Endodermal cell (in vitro differentiated cells): ENCODE results near the gene RASGRF2. TPM values are rescaled to one million over a fixed set of nuclear protein-coding genes. Genes with fewer than 3 reads are reported as not detected.

Source experiments
- DNase-seq: peaks from one replicate; pipeline ENCODE4 v3.0.0-alpha.2; 2017
- H3K27ac ChIP-seq: 2 replicates; pipeline ENCODE4 v1.5.1; 2013; ENCODE audit warnings: mild to moderate bottlenecking, low read depth, low read length, moderate library complexity
- H3K27me3 ChIP-seq: 2 replicates; pipeline ENCODE4 v1.6.1; 2013; ENCODE audit warnings: mild to moderate bottlenecking, low read length, moderate library complexity; ENCODE audit not compliant: insufficient read depth, control insufficient read depth, poor library complexity, severe bottlenecking
- H3K36me3 ChIP-seq: 2 replicates; pipeline ENCODE4 v1.7.0; 2013; ENCODE audit warnings: mild to moderate bottlenecking, low read length, moderate library complexity; ENCODE audit not compliant: control insufficient read depth, insufficient read depth
- H3K4me1 ChIP-seq: one replicate; pipeline ENCODE4 v1.7.0; 2013; ENCODE audit warnings: low read length; ENCODE audit not compliant: control insufficient read depth, insufficient read depth
- H3K4me3 ChIP-seq: 2 replicates; pipeline ENCODE4 v1.5.1; 2013; ENCODE audit warnings: mild to moderate bottlenecking, low read length, moderate library complexity
- H3K9ac ChIP-seq: 2 replicates; pipeline ENCODE4 v1.6.1; 2013; ENCODE audit warnings: mild to moderate bottlenecking, low read length, moderate library complexity; ENCODE audit not compliant: poor library complexity, severe bottlenecking; ENCODE audit errors: extremely low read depth
- H3K9me3 ChIP-seq: 2 replicates; pipeline ENCODE4 v1.6.1; 2013; ENCODE audit warnings: mild to moderate bottlenecking, low read length, moderate library complexity; ENCODE audit not compliant: control insufficient read depth
- H3K27ac Mint-ChIP-seq: 2 replicates; pipeline ENCODE4 v1.8.0; 2020; ENCODE audit warnings: mixed read lengths
- H3K27me3 Mint-ChIP-seq: 2 replicates; pipeline ENCODE4 v1.8.0; 2021; ENCODE audit warnings: mild to moderate bottlenecking, mixed read lengths; ENCODE audit not compliant: insufficient read depth
- H3K36me3 Mint-ChIP-seq: 2 replicates; pipeline ENCODE4 v1.8.0; 2020; ENCODE audit warnings: low read depth, mixed read lengths
- H3K4me1 Mint-ChIP-seq: 2 replicates; pipeline ENCODE4 v1.8.0; 2020; ENCODE audit warnings: mixed read lengths
- H3K4me3 Mint-ChIP-seq: 2 replicates; pipeline ENCODE4 v1.8.0; 2020; ENCODE audit warnings: mild to moderate bottlenecking, moderate library complexity, mixed read lengths
- H3K9me3 Mint-ChIP-seq: 2 replicates; pipeline ENCODE4 v1.8.0; 2020; ENCODE audit warnings: mild to moderate bottlenecking, mixed read lengths
- WGBS, 2 experiments: methylation state at CpG; one replicate each; pipeline versions ENCODE4 v1.1.5 to v1.1.7; 2013; ENCODE audit warnings: missing lambda C conversion rate in 2 of 2, mixed read lengths in 1 of 2; ENCODE audit not compliant: insufficient coverage in 1 of 2, insufficient read length in 1 of 2; 5-methylcytosine and 5-hydroxymethylcytosine counted together
- total RNA-seq, 2 donors: library from RNA; stranded (reverse); fragmentation: NEBNext Ultra II Directional in 1 of 2; extraction: Animal tissue kit (Norgen Biotek cat#: 25700) in 1 of 2; gene quantifications; 2 replicates in 1 of 2; 3 replicates in 1 of 2; pipeline ENCODE4 v1.2.1, GENCODE V29; 2021
- TF ChIP-seq, protein P1 (sequence below): fragments of 200-600 bp; sonication (generic); conservative IDR thresholded peaks from 2 replicates; pipeline ENCODE4 v1.5.0; 2021; ENCODE audit warnings: antibody characterized with exemption, mild to moderate bottlenecking

The RASGRF2 gene
- total RNA-seq, 2 donors from 2014 or later = 0.64 to 14.4 TPM

DNA sequence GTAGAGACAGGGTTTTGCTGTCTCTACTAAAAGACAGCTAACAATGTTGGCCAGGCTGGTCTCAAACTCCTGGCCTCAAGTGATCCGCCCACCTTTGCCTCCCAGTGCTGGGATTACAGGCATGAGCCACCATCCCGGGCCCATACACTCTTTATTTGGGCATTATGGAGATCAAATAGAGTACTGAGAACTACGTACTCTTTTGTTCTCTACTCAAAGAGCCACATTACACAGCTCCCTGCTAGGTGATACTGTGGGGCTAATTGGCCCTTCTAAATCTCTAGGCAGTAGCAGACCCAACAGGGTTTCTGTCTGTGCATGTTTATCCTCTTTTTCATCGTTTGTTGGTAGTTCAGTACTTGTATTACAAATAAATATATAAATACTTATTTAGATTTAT is 289.1 kb downstream of the RASGRF2 start:
- H3K4me3 Mint-ChIP-seq = no peak overlapping the region
- peaks cover 34% of the 10 kb centered on the region for H3K4me1 Mint-ChIP-seq
- peaks cover 7% of the 10 kb centered on the region for H3K36me3 ChIP-seq
- H3K4me3 ChIP-seq = no peak overlapping the region
- TF ChIP-seq, protein P1, sequence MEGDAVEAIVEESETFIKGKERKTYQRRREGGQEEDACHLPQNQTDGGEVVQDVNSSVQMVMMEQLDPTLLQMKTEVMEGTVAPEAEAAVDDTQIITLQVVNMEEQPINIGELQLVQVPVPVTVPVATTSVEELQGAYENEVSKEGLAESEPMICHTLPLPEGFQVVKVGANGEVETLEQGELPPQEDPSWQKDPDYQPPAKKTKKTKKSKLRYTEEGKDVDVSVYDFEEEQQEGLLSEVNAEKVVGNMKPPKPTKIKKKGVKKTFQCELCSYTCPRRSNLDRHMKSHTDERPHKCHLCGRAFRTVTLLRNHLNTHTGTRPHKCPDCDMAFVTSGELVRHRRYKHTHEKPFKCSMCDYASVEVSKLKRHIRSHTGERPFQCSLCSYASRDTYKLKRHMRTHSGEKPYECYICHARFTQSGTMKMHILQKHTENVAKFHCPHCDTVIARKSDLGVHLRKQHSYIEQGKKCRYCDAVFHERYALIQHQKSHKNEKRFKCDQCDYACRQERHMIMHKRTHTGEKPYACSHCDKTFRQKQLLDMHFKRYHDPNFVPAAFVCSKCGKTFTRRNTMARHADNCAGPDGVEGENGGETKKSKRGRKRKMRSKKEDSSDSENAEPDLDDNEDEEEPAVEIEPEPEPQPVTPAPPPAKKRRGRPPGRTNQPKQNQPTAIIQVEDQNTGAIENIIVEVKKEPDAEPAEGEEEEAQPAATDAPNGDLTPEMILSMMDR = no peak
- H3K9me3 Mint-ChIP-seq = peaks cover 2% of the 10 kb centered on the region
- H3K27me3 ChIP-seq = no peaks in the 10 kb centered on the region
- H3K27me3 Mint-ChIP-seq = no peaks in the 10 kb centered on the region
- no peak overlapping the region for H3K27ac ChIP-seq
- WGBS, 2 experiments = 75 to 87% methylated on average over 3 of the region's 4 CpGs
- peaks cover 8% of the 10 kb centered on the region for H3K9me3 ChIP-seq
- H3K9ac ChIP-seq = no peak overlapping the region
- no peak for DNase-seq
- peaks cover 25% of the 10 kb centered on the region for H3K4me1 ChIP-seq
- H3K36me3 Mint-ChIP-seq = peaks cover 13% of the 10 kb centered on the region
- H3K27ac Mint-ChIP-seq = no peak overlapping the region

DNA sequence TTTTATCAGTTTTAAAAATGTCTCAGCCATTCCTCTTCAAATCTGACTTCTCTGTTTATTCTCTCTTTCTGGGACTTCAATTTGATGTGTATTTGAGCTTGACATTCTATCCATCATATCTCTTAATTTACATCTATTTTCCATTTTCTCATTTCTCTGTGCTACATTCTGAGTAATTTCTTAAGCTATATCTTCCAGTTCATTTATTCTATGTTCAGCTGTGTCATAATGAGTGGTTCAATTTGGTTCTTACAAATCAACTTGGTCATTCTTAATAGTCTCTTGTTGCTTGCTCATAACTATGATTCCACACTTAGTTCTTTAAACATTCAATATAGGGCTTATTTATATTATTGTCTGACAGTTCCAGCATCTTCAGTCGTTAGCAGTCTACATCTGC is 289.8 kb downstream of the RASGRF2 start:
- WGBS, 2 experiments = 92% methylated on average over 1 of the region's 1 CpG; no CpG with 5 or more reads in 1 of the 2 experiments
- no peak overlapping the region for H3K27ac Mint-ChIP-seq
- Histone ChIP-seq H3K36me3 (peaks cover 7% of the 10 kb centered on the region), H3K4me1 (peaks cover 22% of the 10 kb centered on the region), H3K27me3 (no peaks in the 10 kb centered on the region), H3K4me3 (no peak overlapping the region), H3K9ac (no peak overlapping the region), H3K27ac (no peak overlapping the region), H3K9me3 (peaks cover 8% of the 10 kb centered on the region)
- H3K27me3 Mint-ChIP-seq = no peaks in the 10 kb centered on the region
- H3K36me3 Mint-ChIP-seq = peaks cover 14% of the 10 kb centered on the region
- no peak overlapping the region for H3K4me3 Mint-ChIP-seq
- peaks cover 2% of the 10 kb centered on the region for H3K9me3 Mint-ChIP-seq
- TF ChIP-seq, protein P1 = no peak
- peaks cover 28% of the 10 kb centered on the region for H3K4me1 Mint-ChIP-seq
- DNase-seq = no peak

DNA sequence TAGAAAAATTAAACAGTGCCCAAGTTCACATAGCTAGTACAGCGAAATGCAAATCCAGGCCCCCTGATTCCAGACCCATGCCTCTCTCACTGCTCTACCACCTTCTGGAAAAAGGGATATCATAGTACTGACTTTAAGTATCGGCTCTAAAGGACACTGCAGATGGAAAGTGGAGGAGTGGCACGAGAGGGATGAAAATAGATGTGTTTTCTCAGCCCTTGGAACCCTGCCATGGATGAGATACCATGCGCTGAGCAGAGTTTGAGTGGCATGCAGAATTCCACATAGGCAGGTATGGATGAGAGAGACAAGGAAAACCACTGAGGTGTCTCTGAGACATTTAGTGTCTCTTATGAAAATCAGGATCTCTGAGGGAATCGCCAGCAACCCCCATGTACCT is 291.8 kb downstream of the RASGRF2 start:
- H3K27me3 Mint-ChIP-seq = no peaks in the 10 kb centered on the region
- no peak for DNase-seq

More for the DNA sequence above, 291.8 kb downstream of the RASGRF2 start:
- H3K27me3 ChIP-seq = no peaks in the 10 kb centered on the region
- Mint-ChIP-seq H3K27ac (no peak overlapping the region), H3K4me1 (peaks cover 9% of the 10 kb centered on the region), H3K9me3 (peaks cover 2% of the 10 kb centered on the region), H3K36me3 (peaks cover 16% of the 10 kb centered on the region), H3K4me3 (no peak overlapping the region)
- no peak overlapping the region for H3K4me3 ChIP-seq
- H3K9me3 ChIP-seq = peaks cover 8% of the 10 kb centered on the region
- H3K4me1 ChIP-seq = peaks cover 11% of the 10 kb centered on the region
- H3K27ac ChIP-seq = no peak overlapping the region
- H3K36me3 ChIP-seq = peaks cover 7% of the 10 kb centered on the region
- 94 to 97% methylated on average over 5 of the region's 5 CpGs for WGBS, 2 experiments
- TF ChIP-seq, protein P1 = no peak
- no peak overlapping the region for H3K9ac ChIP-seq
